NOMO-1 treated with DMSO at 0.1 percent for 48 hours (cell line): ENCODE results near the gene RHCE.
"Not testable (repeated sequence)": the region's sequence is repeated elsewhere in the genome, so short reads cannot be mapped to it uniquely, and the experiment has no call there.

ENCODE experiments used
- DNase-seq: peaks from one replicate; lab custom pipeline; 2025; ENCODE audit not compliant: unreplicated experiment; lab: John Stamatoyannopoulos, UW

Gene RHCE

GRCh38 chr1:25402947-25403803 is 17.4 kb downstream of the RHCE start:
- not testable (repeated sequence) for DNase-seq

GRCh38 chr1:25398079-25398478 is 22.5 kb downstream of the RHCE start:
- not testable (repeated sequence) for DNase-seq

- DNase-seq: not testable (repeated sequence)
Measured at GRCh38 chr1:25397549-25397948, 23.1 kb downstream of the RHCE start.

GRCh38 chr1:25392841-25393240 is 27.8 kb downstream of the RHCE start:
- no peak for DNase-seq

- DNase-seq: not testable (repeated sequence)
Measured at GRCh38 chr1:25389721-25390120, 30.9 kb downstream of the RHCE start.

DNA sequence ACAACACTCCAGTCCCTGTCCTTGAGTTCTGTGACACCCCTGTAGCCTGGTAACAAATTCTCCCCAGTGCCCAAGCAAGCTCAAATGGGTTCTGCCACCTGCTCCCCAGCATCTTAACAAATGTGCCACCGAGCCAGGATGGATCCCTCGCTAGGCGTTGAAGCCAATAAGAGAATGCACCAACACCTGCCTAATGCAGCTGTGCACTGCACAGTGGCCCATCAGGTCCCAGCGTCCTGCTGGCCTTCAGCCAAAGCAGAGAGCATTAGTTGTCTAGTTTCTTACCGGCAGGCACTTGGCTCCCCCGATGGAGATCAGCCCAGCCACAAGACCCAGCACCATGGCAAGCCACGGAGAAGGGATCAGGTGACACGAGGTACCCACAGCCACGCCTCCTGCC is 31.9 kb downstream of the RHCE start:
- not testable (repeated sequence) for DNase-seq

DNA sequence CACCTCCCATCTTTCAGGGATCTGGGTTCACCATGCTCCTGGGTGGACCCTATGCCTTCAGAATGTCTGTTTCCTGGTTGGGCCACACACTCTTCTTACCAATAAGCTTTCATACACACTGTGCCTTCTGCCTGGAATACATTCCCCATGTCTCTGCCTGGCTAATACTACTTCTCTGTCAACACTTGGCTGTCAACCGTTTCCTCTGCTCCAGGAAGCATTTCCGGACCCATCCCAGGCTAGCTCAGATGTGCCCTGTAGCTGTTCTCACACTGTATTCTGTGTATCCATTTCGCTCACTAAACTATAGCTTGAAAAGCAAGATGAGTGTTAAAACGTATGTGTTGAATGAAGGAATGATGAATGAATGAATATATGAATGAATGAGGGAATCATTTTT is 33.5 kb downstream of the RHCE start:
- not testable (repeated sequence) for DNase-seq

DNA sequence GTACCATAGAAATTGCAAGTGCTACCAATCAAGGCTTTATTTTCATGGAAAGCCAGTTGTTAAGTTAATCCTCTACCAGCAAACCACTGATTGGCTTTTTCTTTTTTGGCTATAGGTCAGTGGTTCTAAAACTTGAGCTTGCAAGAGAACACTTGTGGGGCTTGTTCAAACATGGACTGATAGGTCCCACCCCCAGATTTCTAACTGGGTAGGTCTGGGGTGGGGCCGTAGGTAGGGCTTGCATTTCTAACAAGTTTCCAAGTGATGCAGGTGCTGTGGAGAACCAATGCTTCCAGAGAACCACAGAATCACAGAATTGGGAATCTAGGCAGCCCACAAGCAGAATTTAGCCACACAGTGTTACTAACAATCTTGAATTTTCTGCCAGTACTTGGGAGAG is 36.8 kb downstream of the RHCE start:
- not testable (repeated sequence) for DNase-seq

DNA sequence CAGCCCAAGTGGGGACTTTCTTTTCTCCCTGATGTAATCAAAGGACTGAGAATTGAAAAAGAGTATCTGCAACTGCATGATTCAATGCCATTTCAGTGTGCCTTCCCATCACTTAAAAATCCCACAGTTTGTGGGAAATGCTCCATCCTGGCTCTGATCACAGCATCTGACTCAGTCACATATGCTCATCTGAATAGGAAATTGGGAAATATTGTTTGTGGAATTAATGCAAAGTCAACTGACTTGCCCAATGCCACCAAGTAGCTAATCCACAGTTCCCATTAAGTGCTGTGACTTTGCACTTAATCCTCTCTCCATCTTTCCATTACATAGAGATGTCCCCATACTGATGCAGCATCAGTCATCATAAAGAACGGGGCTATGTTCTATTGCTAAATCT is 37.5 kb downstream of the RHCE start:
- not testable (repeated sequence) for DNase-seq

DNA sequence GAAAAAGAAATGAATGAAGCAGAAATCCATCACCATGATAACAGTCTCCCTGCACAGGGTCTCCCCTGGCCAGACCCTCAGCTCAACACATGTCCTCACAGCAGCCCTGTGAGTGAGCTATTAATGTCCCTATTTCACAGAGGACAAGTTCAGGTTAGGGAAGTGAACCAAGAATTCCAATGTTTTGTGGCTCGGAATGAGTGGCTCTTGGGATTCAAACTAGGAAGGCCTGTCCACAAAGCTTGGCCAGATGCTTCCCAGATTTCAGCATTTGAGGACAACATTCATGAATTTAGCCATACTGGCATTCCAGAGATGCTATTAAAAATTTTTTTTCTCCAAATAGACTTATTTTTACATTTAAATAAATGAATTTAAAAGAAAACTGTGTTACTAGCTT is 38.1 kb downstream of the RHCE start:
- not testable (repeated sequence) for DNase-seq

GRCh38 chr1:25378367-25378766 is 42.3 kb downstream of the RHCE start:
- not testable (repeated sequence) for DNase-seq

DNA sequence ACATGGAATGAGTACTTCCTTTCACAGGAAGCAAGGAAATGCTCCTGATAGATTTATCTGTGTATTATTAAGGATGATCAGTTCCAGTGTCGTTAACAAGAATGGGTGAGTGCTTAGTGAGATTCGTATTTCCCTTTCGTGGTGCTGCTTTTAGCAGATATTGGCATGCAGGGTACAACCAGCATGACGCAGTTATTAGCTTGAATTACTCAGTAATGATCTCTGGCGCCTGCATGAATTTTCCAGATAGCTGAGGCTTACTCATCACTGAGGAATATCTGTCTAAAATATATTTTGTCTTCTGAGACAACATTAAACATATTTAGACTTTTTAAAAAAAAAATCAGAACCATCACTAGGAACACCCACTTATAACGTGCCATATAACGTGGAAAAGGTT is 48.9 kb downstream of the RHCE start:
- DNase-seq: not testable (repeated sequence)

DNA sequence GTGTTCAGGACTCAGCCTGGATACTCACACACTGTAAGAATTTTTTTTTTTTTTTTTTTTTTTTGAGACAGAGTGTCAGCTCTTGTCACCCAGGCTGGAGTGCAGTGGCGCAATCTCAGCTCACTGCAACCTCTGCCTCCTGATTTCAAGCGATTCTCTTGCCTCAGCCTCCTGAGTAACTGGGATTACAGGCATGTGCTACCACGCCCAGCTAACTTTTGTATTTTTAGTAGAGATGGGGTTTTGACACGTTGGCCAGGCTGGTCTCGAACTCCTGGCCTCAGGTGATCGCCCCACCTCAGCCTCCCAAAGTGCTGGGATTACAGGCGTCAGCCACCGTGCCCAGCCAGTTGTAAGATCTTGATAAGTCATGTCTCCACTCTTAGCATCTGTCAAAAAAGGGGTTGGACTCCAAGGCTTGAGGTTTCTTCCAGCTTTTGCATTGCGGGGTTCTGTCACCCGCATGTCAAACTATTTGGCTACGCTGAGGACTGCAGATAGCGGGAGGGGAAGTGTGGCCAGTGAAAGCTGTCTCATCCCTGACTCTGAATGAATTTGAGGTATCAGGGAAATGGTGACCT is 50.8 kb downstream of the RHCE start:
- not testable (repeated sequence) for DNase-seq

- DNase-seq: no peak
Measured at GRCh38 chr1:25369241-25369640, 51.4 kb downstream of the RHCE start.

GRCh38 chr1:25362634-25363559 is 57.7 kb downstream of the RHCE start:
- DNase-seq: not testable (repeated sequence)

- DNase-seq: no peak
Measured at GRCh38 chr1:25361901-25362300, 58.7 kb downstream of the RHCE start.

GRCh38 chr1:25360596-25361581 is 59.7 kb downstream of the RHCE start:
- no peak for DNase-seq

GRCh38 chr1:25356848-25357247 is 63.8 kb downstream of the RHCE start:
- DNase-seq: no peak

DNA sequence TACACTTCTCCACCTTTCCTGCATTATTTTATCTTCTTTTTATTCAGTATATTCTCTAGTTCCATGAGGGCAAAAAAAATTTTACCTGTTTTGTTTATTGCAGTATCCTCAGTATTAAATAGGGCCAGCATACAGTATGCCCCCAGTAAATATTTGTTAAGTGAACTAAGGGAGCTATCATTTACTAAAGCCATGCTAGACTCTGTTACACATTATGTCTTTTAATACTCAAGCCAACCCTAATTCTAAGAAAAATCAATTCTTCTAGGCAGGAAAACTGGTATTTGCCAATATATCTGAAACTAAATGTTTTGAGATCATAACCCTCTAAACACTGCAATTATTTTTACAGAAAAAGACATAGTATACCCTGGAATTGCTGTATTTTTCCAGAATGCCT is 64.2 kb downstream of the RHCE start:
- DNase-seq: no peak

- no peak for DNase-seq
Measured at GRCh38 chr1:25355841-25356395, 64.7 kb downstream of the RHCE start.
